SU-DHL-6 (cell line): ENCODE results near the gene AURKB.

Experiments
- H2AFZ ChIP-seq: fragments of 200-600 bp; sonication (generic); 2 replicates; pipeline ENCODE4 v1.6.1; 2014; ENCODE audit warnings: low read depth, mild to moderate bottlenecking, moderate library complexity, mixed read lengths, antibody characterized with exemption, low read length; ENCODE audit not compliant: severe bottlenecking
- H3F3A ChIP-seq: fragments of 200-600 bp; shearing (Covaris generic); 2 replicates; pipeline ENCODE4 v1.6.0; 2016; ENCODE audit warnings: antibody characterized with exemption, mild to moderate bottlenecking; ENCODE audit not compliant: insufficient read depth
- H3K27ac ChIP-seq: fragments of 200-600 bp; sonication (generic); 2 replicates; pipeline ENCODE4 v1.5.1; 2016; ENCODE audit warnings: low read depth, mild to moderate bottlenecking, low read length, moderate library complexity, mixed read lengths
- H3K27me3 ChIP-seq: fragments of 200-600 bp; sonication (generic), shearing (Covaris generic); 2 replicates; pipeline ENCODE4 v1.6.0; 2014; ENCODE audit warnings: mild to moderate bottlenecking, low read length
- H3K36me3 ChIP-seq: fragments of 200-600 bp; sonication (generic); 2 replicates; pipeline ENCODE4 v1.6.1; 2014; ENCODE audit warnings: mild to moderate bottlenecking, low read length, mixed read lengths
- H3K4me2 ChIP-seq: fragments of 300-600, 200-600 bp; shearing (Covaris generic), sonication (generic); 2 replicates; pipeline ENCODE4 v1.6.0; 2014; ENCODE audit warnings: low read length, low read depth, mild to moderate bottlenecking; ENCODE audit not compliant: poor library complexity, severe bottlenecking
- H3K4me3 ChIP-seq: fragments of 200-600 bp; sonication (generic); 2 replicates; pipeline ENCODE4 v1.5.1; 2014; ENCODE audit warnings: antibody characterized with exemption, low read length, mild to moderate bottlenecking, mixed read lengths; ENCODE audit not compliant: insufficient read depth, poor library complexity, severe bottlenecking
- H3K79me2 ChIP-seq: fragments of 200-600 bp; sonication (generic); 2 replicates; pipeline ENCODE4 v1.6.1; 2014; ENCODE audit warnings: mild to moderate bottlenecking, low read length, moderate library complexity; ENCODE audit not compliant: insufficient read depth
- H3K9ac ChIP-seq: fragments of 200-600 bp; sonication (generic); 2 replicates; pipeline ENCODE4 v1.7.0; 2014; ENCODE audit warnings: mild to moderate bottlenecking, low read length
- H3K9me2 ChIP-seq: fragments of 200-600 bp; sonication (generic); replicated peaks from 2 replicates; pipeline ENCODE4 v1.6.1; 2014; ENCODE audit warnings: low read length; ENCODE audit not compliant: insufficient read depth
- H3K9me3 ChIP-seq: fragments of 200-600 bp; sonication (generic); 2 replicates; pipeline ENCODE4 v1.6.1; 2014; ENCODE audit warnings: low read length, mixed read lengths; ENCODE audit not compliant: insufficient read depth
- H4K20me1 ChIP-seq: fragments of 200-600 bp; sonication (generic); 2 replicates; pipeline ENCODE4 v1.6.1; 2014; ENCODE audit warnings: low read depth, mild to moderate bottlenecking, antibody characterized with exemption, low read length, moderate library complexity, mixed read lengths
- CTCF ChIP-seq: fragments of 200-600 bp; sonication (generic); IDR thresholded peaks from one replicate; pipeline ENCODE4 v1.5.1; 2017; ENCODE audit warnings: antibody characterized with exemption, mild to moderate bottlenecking, low read length, moderate library complexity; ENCODE audit not compliant: insufficient read depth, poor library complexity, severe bottlenecking
- EZH2phosphoT487 ChIP-seq: fragments of 200-600 bp; sonication (generic), shearing (Covaris generic); conservative IDR thresholded peaks from 2 replicates; pipeline ENCODE4 v1.6.1; 2018; ENCODE audit warnings: mild to moderate bottlenecking, antibody characterized with exemption, low read length, moderate library complexity, mixed read lengths

Gene AURKB

DNA sequence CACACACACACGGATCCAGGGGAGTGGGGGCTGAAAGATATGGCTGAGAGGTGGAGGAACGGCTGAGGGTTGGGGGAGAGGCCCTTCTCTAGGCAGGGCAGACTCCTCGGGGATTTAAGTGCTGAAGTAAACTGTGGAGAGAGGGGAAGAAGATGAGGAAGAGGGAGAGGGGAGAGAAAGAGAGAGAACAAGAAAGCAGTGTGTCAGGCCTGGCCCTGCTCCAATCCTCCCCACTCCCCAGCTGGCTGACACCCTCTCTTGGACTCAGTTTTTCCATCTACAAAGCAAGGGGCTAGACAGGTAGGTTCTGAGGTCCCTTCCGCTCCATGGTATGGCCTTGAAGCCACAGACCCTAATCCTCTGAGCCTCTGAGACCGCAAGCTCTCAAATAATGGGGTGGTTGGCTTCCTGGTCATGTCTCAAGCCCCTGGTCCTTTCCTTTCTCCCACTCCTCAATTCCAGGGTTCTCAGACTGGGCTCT is 49.6 kb downstream of the AURKB start:
- Histone ChIP-seq H3K9me2 (no peaks in the 10 kb centered on the region), H3K9me3 (no peaks in the 10 kb centered on the region), H2AFZ (no peak overlapping the region), H3K27ac (peak overlapping the region; percentile 20; the same call in 1 of the 2 replicates), H3K79me2 (peaks cover 13% of the 10 kb centered on the region), H3K9ac (0 out of 2 replicates have a peak overlapping the region, but pooled peaks have one; percentile 99), H4K20me1 (no peaks in the 10 kb centered on the region), H3F3A (peaks cover 20% of the 10 kb centered on the region), H3K36me3 (no peaks in the 10 kb centered on the region), H3K4me3 (no peak overlapping the region), H3K4me2 (peak overlapping the region; percentile 80), H3K27me3 (no peaks in the 10 kb centered on the region)
- TF ChIP-seq EZH2phosphoT487 (no peak), CTCF (no peak)

DNA sequence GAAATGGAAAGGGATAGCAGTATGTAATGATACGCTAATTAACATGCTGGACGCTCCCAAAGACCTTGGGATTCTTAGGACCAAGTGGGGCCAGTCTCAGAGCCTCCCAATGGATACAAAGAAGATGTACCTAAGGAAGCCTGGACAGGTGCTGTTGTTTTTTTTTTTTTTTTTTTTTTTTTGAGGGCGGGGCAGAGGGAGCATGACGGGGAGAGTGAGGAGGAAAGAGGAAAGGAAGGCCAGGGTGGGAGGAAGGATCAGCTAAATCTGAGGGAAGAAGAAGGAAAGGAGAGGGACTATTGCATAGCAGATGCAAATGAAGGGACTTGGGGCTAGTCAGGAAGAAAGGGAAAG is 50.2 kb downstream of the AURKB start:
- no peak for TF ChIP-seq EZH2phosphoT487
- TF ChIP-seq CTCF = no peak
- Histone ChIP-seq H3K9ac (no peak overlapping the region), H3K4me3 (no peak overlapping the region), H3K4me2 (peak overlapping the region; percentile 80), H2AFZ (no peak overlapping the region), H4K20me1 (no peaks in the 10 kb centered on the region), H3K36me3 (no peaks in the 10 kb centered on the region), H3K27ac (no peak overlapping the region), H3K9me2 (no peaks in the 10 kb centered on the region), H3K9me3 (no peaks in the 10 kb centered on the region), H3F3A (peaks cover 20% of the 10 kb centered on the region), H3K79me2 (peaks cover 16% of the 10 kb centered on the region), H3K27me3 (no peaks in the 10 kb centered on the region)

- Histone ChIP-seq H3K9ac (no peak overlapping the region), H3K36me3 (no peaks in the 10 kb centered on the region), H3K27ac (no peak overlapping the region), H3K79me2 (peaks cover 16% of the 10 kb centered on the region), H3K9me3 (no peaks in the 10 kb centered on the region), H3F3A (peaks cover 20% of the 10 kb centered on the region), H2AFZ (no peak overlapping the region), H3K9me2 (no peaks in the 10 kb centered on the region), H4K20me1 (no peaks in the 10 kb centered on the region), H3K4me2 (no peak overlapping the region), H3K27me3 (no peaks in the 10 kb centered on the region), H3K4me3 (no peak overlapping the region)
- TF ChIP-seq EZH2phosphoT487 (no peak), CTCF (no peak)
Measured at GRCh38 chr17:8159459-8160223, 50.7 kb downstream of the AURKB start.
